Ovary (tissue), 9 donors: ENCODE results near the gene IGSF21. TPM values are rescaled to one million over a fixed set of nuclear protein-coding genes. Genes with fewer than 3 reads are reported as not detected.

Experiments used
- DNase-seq, 5 donors: peaks; one replicate each; pipeline ENCODE4 v3.0.0-alpha.2; 2019 to 2020
- H3K27ac ChIP-seq, 2 donors: fragments of 200-600 bp; one replicate each; pipeline versions ENCODE4 v1.5.1 to v1.8.0; 2019 to 2022
- H3K27me3 ChIP-seq: fragments of 200-600 bp; one replicate; pipeline ENCODE4 v1.8.0; 2022
- H3K36me3 ChIP-seq: fragments of 200-600 bp; sonication (generic); one replicate; pipeline ENCODE4 v1.5.1; 2019
- H3K4me1 ChIP-seq: one replicate; pipeline ENCODE4 v1.8.1; 2013; ENCODE audit warnings: mild to moderate bottlenecking, moderate library complexity; ENCODE audit not compliant: insufficient read depth
- H3K4me3 ChIP-seq: fragments of 200-600 bp; sonication (generic); one replicate; pipeline ENCODE4 v1.5.1; 2017
- H3K9me3 ChIP-seq, 2 donors: fragments of 200-600 bp in 1 of 2; sonication (generic) in 1 of 2; one replicate each; pipeline versions ENCODE4 v1.5.1 to v1.8.1; 2013 to 2019; ENCODE audit warnings: mild to moderate bottlenecking in 1 of 2, moderate library complexity in 1 of 2
- EP300 ChIP-seq: sonication (generic); formaldehyde crosslinking; IDR thresholded peaks from one replicate; pipeline ENCODE4 v1.6.1; 2017; ENCODE audit warnings: antibody characterized with exemption
- POLR2A ChIP-seq: fragments of 450-650 bp; IDR thresholded peaks from one replicate; pipeline ENCODE4 v1.6.1; 2017; ENCODE audit warnings: antibody characterized with exemption, mild to moderate bottlenecking, moderate library complexity
- WGBS, 3 donors: extraction: QIAGEN DNeasy Blood & Tissue Kit in 1 of 3; methylation state at CpG; one replicate each; pipeline versions ENCODE4 v1.1.5 to v1.1.7; 2013 to 2017; 5-methylcytosine and 5-hydroxymethylcytosine counted together
- intact Hi-C, 4 donors: fragments of 100-400 bp; cut with DNase I; formaldehyde crosslinking; loops; one replicate each; pipeline versions ENCODE4 v1.11.0 to v1.15.1; 2022 to 2023
- polyA plus RNA-seq, 2 donors: library from polyadenylated mRNA; stranded (reverse); fragments of 200-250 nt in 1 of 2; fragments of 350-450 nt in 1 of 2; fragmentation: Illumina TruSeq in 1 of 2; extraction: RNeasy Lipid Tissue Mini Kit (QIAGEN cat#74804) in 1 of 2; gene quantifications; one replicate each; pipeline ENCODE4 v1.2.3, GENCODE V29; 2013 to 2014
- total RNA-seq, 7 donors: library from RNA; depleted of rRNA in 2 of 7; stranded (reverse); fragments of >200 nt in 2 of 7; fragmentation: NEBNext Ultra II Directional in 3 of 7; extraction: Animal tissue kit (Norgen Biotek cat#: 25700) in 3 of 7; gene quantifications; one replicate each; pipeline versions ENCODE4 v1.1.0 to v1.2.4, GENCODE V29; 2016 to 2023
- TF ChIP-seq, protein P1 (sequence below), 3 donors: fragments of 450-650 bp in 2 of 3; fragments of 200-600 bp in 1 of 3; IDR thresholded peaks; one replicate each; pipeline versions ENCODE4 v1.5.1 to v1.8.0; 2016 to 2022; ENCODE audit warnings: antibody characterized with exemption in 3 of 3, mild to moderate bottlenecking in 1 of 3
- donor health status: DM: no; HTN: no; CAD: no; lungs with moderate emphysema.
- donor health status: DM: no; HTN: no; CAD: no.
- donor health status: Bipolar disorder and iron deficiency.
- donor health status: DM: yes; HTN: yes; CAD: no.
- donor health status: DM: no; HTN: no; CAD: no.
- donor health status: DM: yes; HTN: yes; CAD: no.

Gene IGSF21
- total and polyA plus RNA-seq, 9 donors, result 0.24 to 4.5 (median 1.3) TPM

DNA sequence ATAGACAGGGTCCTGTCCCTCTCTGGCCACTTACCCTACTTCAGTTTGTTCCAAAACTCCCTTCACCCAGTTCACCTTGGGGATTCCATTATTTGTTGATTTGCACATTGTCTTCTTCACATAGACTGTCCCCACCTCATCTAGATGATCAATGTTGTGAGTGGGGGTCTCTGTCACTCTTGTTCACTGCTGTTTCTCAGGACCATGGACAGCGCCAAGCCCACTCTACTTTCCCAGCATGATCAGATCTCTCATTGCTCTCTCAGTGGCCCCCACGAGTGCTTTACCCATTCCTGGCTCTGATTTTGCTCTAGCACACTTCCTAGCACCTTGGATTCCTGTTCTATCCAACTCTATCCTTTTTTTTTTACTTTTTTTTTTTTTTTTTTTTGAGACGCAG lies 45.4 kb upstream of the IGSF21 start:
- no peak overlapping the region for H3K4me3 ChIP-seq
- TF ChIP-seq EP300 (no peak), POLR2A (no peak)
- TF ChIP-seq, protein P1, sequence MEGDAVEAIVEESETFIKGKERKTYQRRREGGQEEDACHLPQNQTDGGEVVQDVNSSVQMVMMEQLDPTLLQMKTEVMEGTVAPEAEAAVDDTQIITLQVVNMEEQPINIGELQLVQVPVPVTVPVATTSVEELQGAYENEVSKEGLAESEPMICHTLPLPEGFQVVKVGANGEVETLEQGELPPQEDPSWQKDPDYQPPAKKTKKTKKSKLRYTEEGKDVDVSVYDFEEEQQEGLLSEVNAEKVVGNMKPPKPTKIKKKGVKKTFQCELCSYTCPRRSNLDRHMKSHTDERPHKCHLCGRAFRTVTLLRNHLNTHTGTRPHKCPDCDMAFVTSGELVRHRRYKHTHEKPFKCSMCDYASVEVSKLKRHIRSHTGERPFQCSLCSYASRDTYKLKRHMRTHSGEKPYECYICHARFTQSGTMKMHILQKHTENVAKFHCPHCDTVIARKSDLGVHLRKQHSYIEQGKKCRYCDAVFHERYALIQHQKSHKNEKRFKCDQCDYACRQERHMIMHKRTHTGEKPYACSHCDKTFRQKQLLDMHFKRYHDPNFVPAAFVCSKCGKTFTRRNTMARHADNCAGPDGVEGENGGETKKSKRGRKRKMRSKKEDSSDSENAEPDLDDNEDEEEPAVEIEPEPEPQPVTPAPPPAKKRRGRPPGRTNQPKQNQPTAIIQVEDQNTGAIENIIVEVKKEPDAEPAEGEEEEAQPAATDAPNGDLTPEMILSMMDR (IDR thresholded peaks at IDR 0.05), result no peak
- no peak overlapping the region for H3K27ac ChIP-seq
- intact Hi-C loops, result no loop called here
- H3K36me3 ChIP-seq, result no peaks in the 10 kb centered on the region
- WGBS, 3 donors, result 46 to 58% (median 50%) methylated on average over 3 of the region's 3 CpGs
- H3K27me3 ChIP-seq, result no peaks in the 10 kb centered on the region
- H3K9me3 ChIP-seq, result no peaks in the 10 kb centered on the region
- no peak for DNase-seq
- no peaks in the 10 kb centered on the region for H3K4me1 ChIP-seq

DNA sequence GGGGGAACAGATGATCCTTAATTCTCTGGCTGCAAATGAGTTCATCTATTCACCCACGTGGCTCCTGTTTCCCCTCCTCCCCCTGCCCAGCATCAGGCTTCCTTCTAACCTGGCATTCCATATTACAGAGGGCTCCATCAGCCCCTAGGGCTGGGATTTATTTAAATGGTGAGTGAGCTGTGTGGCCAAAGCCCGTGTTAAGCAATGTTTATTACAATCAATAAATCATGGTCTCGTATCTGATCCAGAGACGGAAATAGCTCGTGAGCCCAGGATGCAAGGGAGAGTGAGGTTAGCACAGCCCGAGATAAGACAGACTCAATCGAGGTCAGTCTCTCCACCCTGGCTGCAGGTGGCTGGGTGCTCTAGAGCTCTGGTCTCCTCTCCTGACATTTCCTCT lies 43.1 kb upstream of the IGSF21 start:
- WGBS, 3 donors, result 2 to 9% (median 3%) methylated on average over 7 of the region's 7 CpGs
- no peak for DNase-seq
- TF ChIP-seq POLR2A (no peak), EP300 (no peak)
- TF ChIP-seq, protein P1 (IDR thresholded peaks at IDR 0.05), result no peak
- Histone ChIP-seq H3K27me3 (no peaks in the 10 kb centered on the region), H3K36me3 (no peaks in the 10 kb centered on the region), H3K4me1 (no peaks in the 10 kb centered on the region), H3K9me3 (no peaks in the 10 kb centered on the region), H3K27ac (no peak overlapping the region), H3K4me3 (no peak overlapping the region)
- intact Hi-C loops, result no loop called here

- Histone ChIP-seq H3K27ac (no peak overlapping the region), H3K36me3 (no peaks in the 10 kb centered on the region), H3K4me3 (no peak overlapping the region), H3K9me3 (no peaks in the 10 kb centered on the region), H3K4me1 (no peaks in the 10 kb centered on the region), H3K27me3 (no peaks in the 10 kb centered on the region)
- intact Hi-C loops, result no loop called here
- TF ChIP-seq, protein P1 (IDR thresholded peaks at IDR 0.05), result no peak
- TF ChIP-seq POLR2A (no peak), EP300 (no peak)
- WGBS, 3 donors, result 74 to 81% (median 77%) methylated on average over 5 of the region's 5 CpGs
- DNase-seq, result no peak
These were observed 41.0 kb upstream of the IGSF21 start for GRCh38 chr1:18066576-18066975.

DNA sequence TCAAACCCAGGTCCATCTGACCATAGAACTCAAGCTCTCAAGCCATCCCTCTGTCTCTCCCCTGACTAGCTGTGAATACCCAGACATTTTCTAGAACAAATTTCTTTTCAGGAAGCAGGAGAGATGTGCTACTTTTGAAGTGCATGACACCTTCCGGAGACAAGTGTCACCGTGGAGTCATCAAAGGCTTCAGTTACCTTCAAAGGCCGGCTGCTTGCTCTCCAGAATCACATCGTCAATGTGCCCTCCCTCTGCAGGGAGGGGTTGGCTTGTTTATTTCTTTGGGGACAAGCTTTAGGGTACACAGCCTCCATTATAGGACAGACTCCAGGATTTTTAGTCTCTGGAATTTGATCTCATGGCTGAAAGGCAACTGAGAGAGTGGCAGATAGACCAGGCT lies 37.7 kb upstream of the IGSF21 start:
- WGBS, 3 donors, result 58 to 67% (median 64%) methylated on average over 4 of the region's 4 CpGs
- Histone ChIP-seq H3K4me3 (no peak overlapping the region), H3K9me3 (no peaks in the 10 kb centered on the region), H3K36me3 (no peaks in the 10 kb centered on the region), H3K4me1 (no peaks in the 10 kb centered on the region), H3K27me3 (no peaks in the 10 kb centered on the region), H3K27ac (no peak overlapping the region)
- TF ChIP-seq EP300 (no peak), POLR2A (no peak)
- TF ChIP-seq, protein P1 (IDR thresholded peaks at IDR 0.05), result no peak
- no peak for DNase-seq
- intact Hi-C loops, result no loop called here

- no peaks in the 10 kb centered on the region for H3K27me3 ChIP-seq
- H3K4me3 ChIP-seq, result no peak overlapping the region
- TF ChIP-seq, protein P1 (IDR thresholded peaks at IDR 0.05), result no peak
- TF ChIP-seq EP300 (no peak), POLR2A (no peak)
- no peaks in the 10 kb centered on the region for H3K9me3 ChIP-seq
- DNase-seq, result no peak
- intact Hi-C loops, result no loop called here
- H3K36me3 ChIP-seq, result no peaks in the 10 kb centered on the region
- WGBS, 3 donors, result 54 to 69% (median 57%) methylated on average over 9 of the region's 9 CpGs
- H3K4me1 ChIP-seq, result no peaks in the 10 kb centered on the region
- H3K27ac ChIP-seq, result no peak overlapping the region
These were observed 35.5 kb upstream of the IGSF21 start for GRCh38 chr1:18072066-18072465.
